GM19452 (cell line): ENCODE results near the gene SEC31A.
"Not testable (repeated sequence)": the region's sequence is repeated elsewhere in the genome, so short reads cannot be mapped to it uniquely, and the experiment has no call there.

Experiments
- ATAC-seq: cut with Tn5 transposase; IDR thresholded peaks from one replicate; pipeline ENCODE4 v1.9.1; 2021; ENCODE audit not compliant: unreplicated experiment

Gene SEC31A

GRCh38 chr4:82890901-82891706 lies at the start of gene SEC31A:
SEC31A (minus strand) TSS chr4:82891153; CDS start chr4:82881936, 9,217 bp downstream.
- peak; percentile 87 for ATAC-seq

GRCh38 chr4:82939414-82939813 lies 48.5 kb upstream of the SEC31A start:
- no peak for ATAC-seq

- no peak for ATAC-seq
Observed at GRCh38 chr4:82934441-82934840, 43.5 kb upstream of the SEC31A start.

- ATAC-seq: no peak
Observed at GRCh38 chr4:82930848-82931755, 40.1 kb upstream of the SEC31A start.

GRCh38 chr4:82921795-82922194 lies 30.8 kb upstream of the SEC31A start:
- no peak for ATAC-seq

- no peak for ATAC-seq
Observed at GRCh38 chr4:82919386-82919785, 28.4 kb upstream of the SEC31A start.

- no peak for ATAC-seq
Observed at GRCh38 chr4:82918091-82918490, 27.1 kb upstream of the SEC31A start.

- not testable (repeated sequence) for ATAC-seq
Observed at GRCh38 chr4:82913968-82914367, 23.0 kb upstream of the SEC31A start.

GRCh38 chr4:82913305-82913704 lies 22.4 kb upstream of the SEC31A start:
- ATAC-seq: no peak

GRCh38 chr4:82909326-82909725 lies 18.4 kb upstream of the SEC31A start:
- no peak for ATAC-seq

GRCh38 chr4:82906469-82906868 lies 15.5 kb upstream of the SEC31A start:
- no peak for ATAC-seq

GRCh38 chr4:82905205-82905604 lies 14.3 kb upstream of the SEC31A start:
- ATAC-seq: peak; percentile 48

GRCh38 chr4:82903737-82904136 lies 12.8 kb upstream of the SEC31A start:
- no peak for ATAC-seq

- ATAC-seq: no peak
Observed at GRCh38 chr4:82901183-82901718, 10.3 kb upstream of the SEC31A start.

- ATAC-seq: peak; percentile 84
Observed at GRCh38 chr4:82900411-82901182, 9.6 kb upstream of the SEC31A start, which contains the start of gene THAP9. THAP9 (plus strand) TSS chr4:82900735; CDS start chr4:82900803, 68 bp downstream.

- peak; percentile 4 for ATAC-seq
Observed at GRCh38 chr4:82900066-82900410, 9.1 kb upstream of the SEC31A start.

GRCh38 chr4:82899374-82900065 lies 8.6 kb upstream of the SEC31A start:
- no peak for ATAC-seq

- no peak for ATAC-seq
Observed at GRCh38 chr4:82898322-82899243, 7.6 kb upstream of the SEC31A start.

- no peak for ATAC-seq
Observed at GRCh38 chr4:82896755-82897154, 5.8 kb upstream of the SEC31A start.
